ENCODE results near the gene PCGF3.

DNA sequence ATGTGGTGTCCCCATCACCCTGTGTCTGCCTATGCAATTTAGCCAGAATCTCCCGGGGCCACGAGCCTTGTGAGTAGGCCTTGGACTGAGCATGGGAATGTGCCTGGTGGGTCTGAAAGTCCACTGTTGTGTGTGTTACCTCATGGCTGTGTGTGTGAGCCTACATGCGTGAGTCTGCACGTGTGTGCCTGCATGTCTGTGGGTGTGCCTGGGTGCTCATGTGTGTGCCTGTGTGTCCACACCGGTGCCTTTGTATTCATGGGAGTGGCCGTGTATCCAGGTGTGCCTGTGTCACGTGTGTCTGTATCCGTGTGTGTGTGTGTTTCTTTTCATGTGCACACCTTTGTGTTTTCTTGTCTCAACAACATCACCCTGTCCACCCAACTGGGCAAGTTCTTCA, 45.8 kb upstream of the PCGF3 start:
- no peak for TF ChIP-seq POLR2A (IDR thresholded peaks at IDR 0.05)
- TF ChIP-seq, protein P1, sequence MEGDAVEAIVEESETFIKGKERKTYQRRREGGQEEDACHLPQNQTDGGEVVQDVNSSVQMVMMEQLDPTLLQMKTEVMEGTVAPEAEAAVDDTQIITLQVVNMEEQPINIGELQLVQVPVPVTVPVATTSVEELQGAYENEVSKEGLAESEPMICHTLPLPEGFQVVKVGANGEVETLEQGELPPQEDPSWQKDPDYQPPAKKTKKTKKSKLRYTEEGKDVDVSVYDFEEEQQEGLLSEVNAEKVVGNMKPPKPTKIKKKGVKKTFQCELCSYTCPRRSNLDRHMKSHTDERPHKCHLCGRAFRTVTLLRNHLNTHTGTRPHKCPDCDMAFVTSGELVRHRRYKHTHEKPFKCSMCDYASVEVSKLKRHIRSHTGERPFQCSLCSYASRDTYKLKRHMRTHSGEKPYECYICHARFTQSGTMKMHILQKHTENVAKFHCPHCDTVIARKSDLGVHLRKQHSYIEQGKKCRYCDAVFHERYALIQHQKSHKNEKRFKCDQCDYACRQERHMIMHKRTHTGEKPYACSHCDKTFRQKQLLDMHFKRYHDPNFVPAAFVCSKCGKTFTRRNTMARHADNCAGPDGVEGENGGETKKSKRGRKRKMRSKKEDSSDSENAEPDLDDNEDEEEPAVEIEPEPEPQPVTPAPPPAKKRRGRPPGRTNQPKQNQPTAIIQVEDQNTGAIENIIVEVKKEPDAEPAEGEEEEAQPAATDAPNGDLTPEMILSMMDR (IDR thresholded peaks at IDR 0.05): no peak

Measured in testis (tissue), 2 donors.